Stimulated activated naive CD4-positive, alpha-beta T cell treated with Interleukin-2 at 50 U/mL for 16 hours (primary cell): ENCODE results near the gene PLEKHM2.

ENCODE experiments used
- DNase-seq: peaks from one replicate; lab custom pipeline; 2025; lab: John Stamatoyannopoulos, UW

The PLEKHM2 gene

DNA sequence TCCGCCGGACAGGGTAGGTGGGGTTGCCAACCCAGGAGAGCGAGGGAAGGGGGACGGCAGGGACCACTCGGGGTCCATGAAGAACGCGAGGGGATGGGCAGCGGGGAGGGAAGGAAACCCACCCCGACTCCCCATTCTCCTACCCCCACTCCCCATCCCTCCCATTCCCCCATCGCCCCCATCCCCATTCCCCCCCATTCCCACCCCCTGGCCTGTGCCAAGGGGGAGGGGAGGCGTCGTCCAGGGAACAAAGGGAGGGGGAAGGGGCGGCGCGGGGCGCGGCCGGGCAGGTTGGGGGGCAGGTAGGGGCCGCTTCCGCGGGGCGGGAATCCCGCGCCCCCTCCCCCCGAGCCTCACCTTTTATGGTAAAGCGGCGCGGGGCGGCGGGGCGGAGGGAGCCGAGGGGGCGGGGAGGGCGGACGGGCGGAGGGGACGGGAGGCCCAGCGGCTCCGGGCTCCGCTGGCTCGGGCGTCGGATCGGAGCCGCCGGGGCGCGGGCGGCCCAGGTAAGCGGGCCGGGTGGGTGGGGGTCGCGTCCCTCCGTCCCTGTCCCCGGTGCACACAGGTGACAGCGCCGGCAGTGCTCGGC is 74.3 kb downstream of the PLEKHM2 start, which contains the start of gene FBLIM1:
Gene FBLIM1 (plus strand): TSS at position 453 of the 589 bp plus-strand sequence. CDS start 6,189 bp downstream, outside the sequence.
- DNase-seq: no peak

DNA sequence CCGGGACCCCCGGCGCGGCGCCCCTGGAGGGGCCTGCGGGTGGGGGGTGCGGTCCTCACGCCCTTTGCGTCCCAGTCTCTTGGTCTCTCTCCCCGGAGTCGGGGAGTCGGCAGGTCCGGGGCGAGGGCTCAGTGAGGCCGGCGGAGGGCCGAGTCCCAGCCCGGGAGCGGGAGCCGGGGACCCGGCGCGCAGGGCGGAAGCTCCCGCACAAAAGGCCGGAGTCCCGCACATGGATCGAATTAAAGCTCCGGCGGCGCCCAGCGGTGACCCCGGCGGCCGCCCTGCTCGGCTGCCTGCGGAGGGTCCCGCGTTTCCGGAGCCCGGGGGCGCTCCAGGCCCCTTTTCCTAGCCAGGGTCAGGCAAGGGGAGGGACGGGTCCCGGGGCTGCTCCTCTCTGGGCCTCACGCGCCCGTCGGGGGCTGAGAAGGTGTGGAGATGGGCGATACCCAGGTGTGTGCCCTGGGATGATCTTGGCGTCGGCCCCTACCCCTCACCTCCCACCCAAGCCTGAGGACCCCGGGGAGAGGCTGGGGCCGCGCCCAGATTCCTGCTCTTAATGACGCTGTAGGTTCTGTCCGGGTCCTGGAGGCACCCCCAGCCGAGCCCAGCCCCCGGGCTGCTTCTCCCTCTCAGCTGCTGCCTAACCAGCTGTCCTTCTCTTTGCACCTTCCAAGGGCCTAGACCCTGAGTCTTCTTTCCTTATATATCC is 75.0 kb downstream of the PLEKHM2 start:
- no peak for DNase-seq

DNA sequence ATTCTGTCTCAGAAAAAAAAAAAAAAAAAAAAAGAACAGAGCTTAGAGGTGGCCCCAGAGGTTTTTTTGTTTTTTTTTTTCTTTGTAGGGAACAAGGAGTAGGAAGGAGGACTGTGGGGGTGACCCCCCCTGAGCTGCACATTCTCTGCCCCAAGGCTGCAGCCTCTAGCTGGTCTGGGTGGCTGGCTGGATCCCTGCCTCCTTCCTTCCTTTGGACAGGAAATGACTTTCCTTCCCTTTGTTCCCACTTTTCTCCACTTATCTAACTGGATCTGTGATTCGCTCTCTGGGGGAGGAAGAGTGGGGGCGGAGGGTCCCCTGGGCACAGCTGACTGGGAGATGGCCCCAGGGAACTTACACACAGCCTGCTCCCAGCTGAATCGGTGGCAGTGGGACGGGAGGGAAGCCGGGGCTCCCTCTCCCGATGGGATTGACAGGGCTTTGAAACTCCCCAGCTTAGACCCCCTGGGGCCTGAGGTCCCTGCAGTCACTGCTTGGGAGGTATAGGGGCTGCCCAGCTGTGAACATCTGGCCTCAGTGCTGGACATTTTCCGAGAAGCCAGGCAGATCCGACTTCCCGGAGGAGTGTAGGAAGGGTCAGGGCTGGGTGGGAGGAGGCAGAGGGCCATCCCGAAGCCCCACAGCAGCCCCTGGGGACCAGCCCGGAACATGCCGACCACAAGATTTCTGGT is 76.5 kb downstream of the PLEKHM2 start:
- no peak for DNase-seq

DNA sequence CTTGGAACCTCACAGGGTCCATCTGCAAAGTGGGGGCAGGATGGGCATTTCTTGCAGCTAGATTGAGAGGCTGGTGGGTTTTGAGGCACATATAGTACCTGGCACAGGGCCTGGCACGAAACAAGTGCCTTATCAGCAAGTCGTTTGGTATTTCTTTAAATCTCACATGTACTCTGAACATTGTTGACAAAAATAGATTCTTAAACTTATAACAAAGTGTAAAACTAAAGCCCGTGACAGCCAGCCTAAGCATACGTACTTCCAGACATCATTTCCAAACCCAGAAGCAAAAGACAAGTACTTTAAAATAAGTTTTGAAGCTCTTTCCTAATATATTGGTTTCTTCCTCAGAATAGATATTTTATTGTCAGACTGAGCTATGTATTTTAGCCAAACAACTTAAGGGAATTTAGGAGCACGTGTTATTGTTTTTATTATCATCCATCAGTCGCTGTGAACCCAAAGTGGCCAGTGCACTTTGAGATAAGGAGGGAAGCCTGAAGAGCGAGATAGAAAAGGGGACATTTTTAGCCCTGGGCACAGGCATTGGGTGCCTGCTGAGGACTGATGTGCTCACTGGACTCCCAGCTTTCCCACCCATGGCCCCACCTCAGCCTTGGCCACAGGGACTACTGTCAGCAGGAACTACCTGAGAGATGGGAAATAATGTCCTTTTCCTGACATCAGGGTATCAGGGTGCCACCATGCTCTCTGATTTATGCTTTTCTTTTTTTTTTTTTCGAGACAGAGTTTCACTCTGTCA is 77.4 kb downstream of the PLEKHM2 start:
- DNase-seq: no peak

DNA sequence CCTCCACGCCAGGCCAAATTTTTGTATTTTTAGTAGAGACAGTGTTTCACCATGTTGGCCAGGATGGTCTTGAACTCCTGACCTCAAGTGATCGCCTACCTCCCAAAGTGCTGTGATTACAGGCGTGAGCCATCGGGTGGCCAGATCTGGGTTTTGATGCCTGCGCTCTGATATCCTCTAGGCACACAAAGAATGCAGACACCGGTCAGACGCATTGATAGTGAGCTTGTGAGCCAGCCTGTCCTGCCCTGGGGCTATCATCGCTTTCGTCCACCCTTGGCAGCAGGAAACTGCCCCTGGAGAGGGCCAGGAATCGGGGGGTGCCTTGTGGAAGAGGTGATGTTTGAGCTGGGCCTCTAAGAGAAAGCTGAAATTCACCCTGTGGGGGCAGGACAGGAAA is 78.4 kb downstream of the PLEKHM2 start:
- no peak for DNase-seq

DNA sequence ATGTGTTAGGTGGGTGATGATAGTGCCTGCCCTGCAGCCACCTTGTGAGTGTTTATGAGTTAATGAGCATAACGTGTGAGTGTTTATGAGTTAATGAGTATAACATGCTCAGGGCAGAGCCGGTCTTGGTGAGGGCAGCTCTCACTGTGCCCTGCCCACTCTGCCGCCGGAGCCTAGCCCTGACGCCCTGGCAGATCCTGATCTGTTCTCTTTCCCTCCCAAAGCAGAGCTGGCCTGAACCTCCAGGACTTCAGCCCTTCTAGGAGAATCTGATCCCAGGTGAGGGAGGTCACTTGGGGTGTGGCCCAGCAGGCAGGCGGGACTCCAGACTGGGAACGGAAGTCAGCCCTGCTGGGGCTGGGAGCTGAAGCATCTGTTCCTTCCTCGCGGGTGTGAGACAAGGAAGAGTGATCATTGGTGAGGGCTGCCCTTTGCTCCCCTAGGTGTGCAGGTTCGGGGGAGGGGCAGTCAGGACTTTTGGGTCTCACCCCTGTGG is 80.2 kb downstream of the PLEKHM2 start:
- DNase-seq: no peak

DNA sequence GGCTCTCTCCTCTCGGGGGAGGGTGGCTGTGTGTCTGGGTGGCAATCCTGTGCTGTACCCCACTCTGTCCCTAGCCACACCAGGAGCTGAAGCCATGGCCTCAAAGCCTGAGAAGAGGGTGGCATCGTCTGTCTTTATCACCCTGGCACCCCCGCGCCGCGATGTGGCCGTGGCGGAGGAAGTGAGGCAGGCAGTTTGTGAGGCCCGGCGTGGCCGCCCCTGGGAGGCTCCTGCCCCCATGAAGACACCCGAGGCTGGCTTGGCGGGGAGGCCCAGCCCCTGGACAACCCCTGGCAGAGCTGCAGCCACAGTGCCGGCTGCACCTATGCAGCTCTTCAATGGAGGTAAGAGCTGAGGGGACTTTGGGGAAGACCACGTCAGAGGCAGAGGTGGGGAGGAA is 80.8 kb downstream of the PLEKHM2 start:
- DNase-seq: no peak

DNA sequence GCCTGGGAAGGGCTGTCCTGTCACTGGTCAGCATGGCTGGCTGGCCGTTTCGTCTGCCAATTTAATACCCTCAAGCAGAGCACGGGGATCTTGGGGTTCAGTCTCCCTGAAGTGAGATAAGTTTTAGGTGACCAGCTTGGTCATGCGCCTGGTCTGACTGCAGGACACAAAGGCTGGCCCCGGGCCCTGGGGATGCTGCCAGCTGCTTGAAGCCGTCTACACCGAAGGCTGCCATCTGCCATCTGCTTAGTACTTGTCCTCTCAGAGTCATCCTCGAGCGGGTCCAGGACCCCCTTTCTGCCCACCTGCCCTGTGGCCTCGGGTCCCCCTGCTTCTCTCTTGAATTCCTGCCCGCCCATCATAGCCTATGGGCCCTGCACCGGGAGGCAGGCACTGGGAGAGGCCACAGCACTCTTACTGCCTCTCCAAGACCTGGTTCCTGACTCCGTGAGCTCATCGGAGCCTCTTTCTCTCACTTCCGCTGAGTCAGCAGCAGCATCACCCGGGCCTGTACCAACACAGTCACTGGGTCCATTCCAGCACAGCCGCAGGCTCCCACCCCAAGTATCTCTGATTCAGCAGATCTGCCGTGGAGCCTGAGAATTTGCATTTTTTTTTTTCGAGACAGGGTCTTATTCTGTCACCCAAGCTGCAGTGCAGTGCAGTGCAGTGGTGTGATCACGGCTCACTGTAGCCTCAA is 81.5 kb downstream of the PLEKHM2 start:
- DNase-seq: no peak

DNA sequence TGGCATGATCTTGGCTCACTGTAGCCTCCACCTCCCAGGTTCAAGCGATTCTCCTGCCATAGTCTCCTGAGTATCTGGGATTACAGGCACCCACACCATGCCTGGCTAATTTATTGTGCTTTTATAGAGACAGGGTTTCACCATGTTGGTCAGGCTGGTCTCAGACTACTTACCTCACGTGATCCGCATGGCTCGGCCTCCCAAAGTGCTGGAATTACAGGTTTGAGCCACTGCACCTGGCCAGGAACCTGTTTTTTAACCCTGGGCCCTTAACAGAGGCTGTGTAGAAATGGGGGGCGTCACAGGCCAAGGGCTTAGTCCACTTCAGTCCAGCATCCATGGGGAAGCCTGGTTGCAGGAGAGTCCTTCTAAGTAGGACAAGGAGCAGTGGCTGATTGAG is 83.8 kb downstream of the PLEKHM2 start:
- DNase-seq: no peak

DNA sequence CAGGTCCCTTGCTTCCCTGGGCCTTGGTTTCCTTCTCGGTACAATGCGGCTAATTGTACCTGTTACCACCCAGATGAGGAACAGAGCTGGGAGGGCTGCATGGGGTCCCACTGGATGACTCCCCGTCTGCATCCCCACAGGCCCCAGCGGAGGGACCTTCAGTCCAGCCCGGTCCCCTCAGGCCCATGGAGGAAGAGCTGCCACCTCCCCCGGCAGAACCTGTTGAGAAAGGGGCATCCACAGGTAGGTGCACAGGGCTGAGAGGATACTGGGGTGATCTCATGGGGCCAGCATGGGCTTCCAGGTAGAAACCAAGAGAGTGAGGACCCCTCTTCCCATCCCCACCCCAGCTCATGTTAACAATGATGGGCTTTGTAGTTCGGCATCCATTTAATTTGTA is 84.3 kb downstream of the PLEKHM2 start:
- no peak for DNase-seq

DNA sequence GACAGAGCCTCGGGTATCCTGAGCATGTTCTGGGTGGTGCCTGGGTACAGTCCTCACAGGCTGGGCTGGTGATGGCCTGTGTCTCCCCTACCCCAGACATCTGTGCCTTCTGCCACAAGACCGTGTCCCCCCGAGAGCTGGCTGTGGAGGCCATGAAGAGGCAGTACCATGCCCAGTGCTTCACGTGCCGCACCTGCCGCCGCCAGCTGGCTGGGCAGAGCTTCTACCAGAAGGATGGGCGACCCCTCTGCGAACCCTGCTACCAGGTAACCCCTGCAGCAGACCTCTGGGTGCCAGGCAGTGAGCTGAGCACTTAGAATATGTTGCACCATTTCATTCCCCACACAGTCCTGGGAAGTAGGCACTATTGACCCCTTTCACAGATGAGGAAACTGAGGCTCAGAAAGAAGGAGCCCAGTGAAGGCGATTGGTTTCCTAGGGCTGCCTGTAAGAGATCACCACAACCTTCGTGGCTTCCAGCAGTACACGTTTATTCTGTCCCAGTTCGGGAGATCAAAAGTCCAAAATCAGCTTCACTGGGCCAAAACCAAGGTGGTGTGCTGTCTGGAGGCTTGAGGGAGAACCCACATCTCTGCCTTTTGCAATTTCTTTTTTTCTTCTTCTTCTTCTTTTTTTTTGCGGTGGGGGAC is 86.3 kb downstream of the PLEKHM2 start:
- no peak for DNase-seq

DNA sequence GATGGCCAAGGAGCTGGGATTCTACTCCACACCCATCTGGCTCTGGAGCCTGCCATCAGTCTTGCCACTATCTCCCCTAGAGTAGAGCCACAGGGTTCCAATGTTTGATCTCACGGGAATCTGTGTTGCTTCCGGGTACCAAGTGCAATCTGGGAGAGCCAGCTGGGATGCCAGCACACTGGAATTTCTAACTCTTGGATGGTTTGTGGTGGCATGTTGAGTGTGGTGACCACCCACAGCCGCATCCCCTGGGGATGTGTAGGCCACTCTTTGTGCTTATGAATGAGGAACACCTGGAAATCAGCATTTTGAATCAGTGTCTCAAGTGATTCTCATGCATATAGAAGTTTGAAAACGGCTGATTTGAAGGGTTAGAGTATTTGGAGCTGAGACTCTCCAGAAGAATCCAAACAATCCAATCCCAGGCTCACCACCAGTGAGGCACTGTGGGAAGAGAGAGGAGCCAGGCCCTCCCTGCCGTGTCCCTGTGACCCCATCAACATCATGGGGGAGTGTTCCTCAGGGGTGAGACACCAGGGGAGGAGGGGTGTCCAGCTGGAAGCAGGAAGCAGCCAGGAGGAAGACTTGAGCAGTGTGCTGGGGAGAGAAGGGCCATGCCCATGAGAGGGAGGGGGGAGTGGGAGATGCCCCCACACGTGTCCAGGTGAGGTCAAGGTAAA is 87.9 kb downstream of the PLEKHM2 start:
- no peak for DNase-seq

DNA sequence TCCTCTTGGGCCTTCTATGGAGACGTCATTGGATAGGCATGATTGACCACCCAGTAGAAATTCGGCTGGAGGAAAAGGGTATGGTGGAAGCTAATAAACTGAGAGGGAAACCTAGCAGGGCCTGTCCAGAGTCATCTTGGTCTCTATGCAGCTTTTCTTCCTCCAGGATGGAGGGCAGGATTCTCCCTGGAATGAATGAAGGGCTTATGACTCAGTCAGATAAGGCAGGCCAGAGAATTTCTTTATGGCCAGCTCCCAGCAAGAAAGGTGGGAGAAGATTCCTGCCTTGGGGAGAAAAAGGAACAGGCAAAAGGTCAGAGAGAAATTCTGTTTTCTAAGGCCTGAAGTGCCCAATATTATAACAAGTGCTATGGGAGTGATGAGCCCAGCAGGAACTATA is 91.6 kb downstream of the PLEKHM2 start:
- no peak for DNase-seq

DNA sequence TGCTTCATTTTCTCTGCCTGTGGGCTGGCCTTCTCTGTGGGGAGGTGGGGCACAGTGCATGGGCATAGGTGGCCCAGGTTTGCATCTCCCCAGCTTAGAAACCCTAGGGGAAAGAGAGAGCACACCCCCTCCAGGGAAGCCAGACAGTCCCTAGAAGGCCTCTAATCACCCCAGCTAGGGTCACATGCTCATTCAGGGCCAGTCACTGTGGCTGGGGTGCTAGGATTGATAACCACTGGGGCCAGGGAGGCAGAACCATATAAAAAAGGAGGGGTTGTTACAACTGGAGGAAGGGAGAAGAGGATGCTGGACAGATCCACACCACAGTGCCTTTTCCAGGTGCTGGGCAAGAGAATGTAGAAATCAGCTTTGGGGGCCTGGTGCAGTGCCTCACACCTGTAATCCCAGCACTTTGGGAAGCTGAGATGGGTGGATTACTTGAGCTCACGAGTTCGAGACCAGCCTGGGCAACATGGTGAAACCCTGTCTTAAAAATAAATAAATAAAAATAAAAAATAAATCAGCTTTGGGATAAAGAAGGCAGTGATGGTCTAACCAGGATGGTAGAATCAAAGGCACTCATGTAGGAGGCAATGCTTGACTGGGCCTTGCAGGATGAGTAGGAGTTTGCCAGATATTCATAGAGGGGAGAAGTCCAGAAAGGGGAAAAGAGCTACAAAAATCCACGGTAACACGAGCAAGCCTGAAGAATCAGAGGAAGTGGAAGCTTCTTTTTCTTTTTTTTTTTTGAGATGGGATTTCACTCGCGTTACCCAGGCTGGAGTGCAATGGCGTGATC is 94.0 kb downstream of the PLEKHM2 start:
- no peak for DNase-seq
